ENCODE results near the gene TECR.

TECR gene

GRCh38 chr19:14553042-14553938 is 23.9 kb downstream of the TECR start:
- DNase-seq (ENCODE audit: low read depth in 1 of 2, low spot score in 1 of 2) = peak in 1 of 2 experiments; percentile 76
- in situ Hi-C loops (cut with HindIII; ENCODE audit: low pct_unique_long_range_greater_than_20kb, low sequenced_read_pairs) = no loop called here
- TF ChIP-seq JUND (IDR thresholded peaks at IDR 0.05; ENCODE audit: low read depth) = no peak

GRCh38 chr19:14553939-14554243 is 24.5 kb downstream of the TECR start:
- DNase-seq (ENCODE audit: low read depth in 1 of 2, low spot score in 1 of 2) = no peak
- in situ Hi-C loops (cut with HindIII; ENCODE audit: low pct_unique_long_range_greater_than_20kb, low sequenced_read_pairs) = no loop called here
- no peak for TF ChIP-seq JUND (IDR thresholded peaks at IDR 0.05; ENCODE audit: low read depth)

GRCh38 chr19:14554382-14554812 is 25.0 kb downstream of the TECR start:
- DNase-seq (ENCODE audit: low read depth in 1 of 2, low spot score in 1 of 2) = peak in 1 of 2 experiments; percentile 82
- in situ Hi-C loops (cut with HindIII; ENCODE audit: low pct_unique_long_range_greater_than_20kb, low sequenced_read_pairs) = no loop called here
- no peak for TF ChIP-seq JUND (IDR thresholded peaks at IDR 0.05; ENCODE audit: low read depth)

- TF ChIP-seq JUND (IDR thresholded peaks at IDR 0.05; ENCODE audit: low read depth) = no peak
- DNase-seq (ENCODE audit: low read depth in 1 of 2, low spot score in 1 of 2) = peak in 1 of 2 experiments; percentile 66
- in situ Hi-C loops (cut with HindIII; ENCODE audit: low pct_unique_long_range_greater_than_20kb, low sequenced_read_pairs) = no loop called here
Observed at GRCh38 chr19:14555918-14556661, 26.7 kb downstream of the TECR start.

GRCh38 chr19:14556662-14557188 is 27.3 kb downstream of the TECR start:
- peak in 1 of 2 experiments; percentile 78 for DNase-seq (ENCODE audit: low read depth in 1 of 2, low spot score in 1 of 2)
- in situ Hi-C loops (cut with HindIII; ENCODE audit: low pct_unique_long_range_greater_than_20kb, low sequenced_read_pairs) = no loop called here
- no peak for TF ChIP-seq JUND (IDR thresholded peaks at IDR 0.05; ENCODE audit: low read depth)

GRCh38 chr19:14558370-14559066 is 29.1 kb downstream of the TECR start:
- in situ Hi-C loops (cut with HindIII; ENCODE audit: low pct_unique_long_range_greater_than_20kb, low sequenced_read_pairs) = no loop called here
- DNase-seq (ENCODE audit: low read depth in 1 of 2, low spot score in 1 of 2) = no peak
- no peak for TF ChIP-seq JUND (IDR thresholded peaks at IDR 0.05; ENCODE audit: low read depth)

GRCh38 chr19:14559916-14560775 is 30.8 kb downstream of the TECR start:
- DNase-seq (ENCODE audit: low read depth in 1 of 2, low spot score in 1 of 2) = no peak
- no peak for TF ChIP-seq JUND (IDR thresholded peaks at IDR 0.05; ENCODE audit: low read depth)
- in situ Hi-C loops (cut with HindIII; ENCODE audit: low pct_unique_long_range_greater_than_20kb, low sequenced_read_pairs) = no loop called here

- TF ChIP-seq JUND (IDR thresholded peaks at IDR 0.05; ENCODE audit: low read depth) = no peak
- in situ Hi-C loops (cut with HindIII; ENCODE audit: low pct_unique_long_range_greater_than_20kb, low sequenced_read_pairs) = no loop called here
Observed at GRCh38 chr19:14560776-14561108, 31.3 kb downstream of the TECR start.

GRCh38 chr19:14561249-14561648 is 31.9 kb downstream of the TECR start:
- in situ Hi-C loops (cut with HindIII; ENCODE audit: low pct_unique_long_range_greater_than_20kb, low sequenced_read_pairs) = no loop called here
- no peak for TF ChIP-seq JUND (IDR thresholded peaks at IDR 0.05; ENCODE audit: low read depth)
- no peak for DNase-seq (ENCODE audit: low read depth in 1 of 2, low spot score in 1 of 2)

More at GRCh38 chr19:14560776-14561108, 31.3 kb downstream of the TECR start:
- DNase-seq (ENCODE audit: low read depth in 1 of 2, low spot score in 1 of 2) = no peak

GRCh38 chr19:14561847-14562351 is 32.5 kb downstream of the TECR start:
- TF ChIP-seq JUND (IDR thresholded peaks at IDR 0.05; ENCODE audit: low read depth) = no peak
- DNase-seq (ENCODE audit: low read depth in 1 of 2, low spot score in 1 of 2) = peak in 1 of 2 experiments; percentile 27
- in situ Hi-C loops (cut with HindIII; ENCODE audit: low pct_unique_long_range_greater_than_20kb, low sequenced_read_pairs) = no loop called here

- no peak for TF ChIP-seq JUND (IDR thresholded peaks at IDR 0.05; ENCODE audit: low read depth)
- DNase-seq (ENCODE audit: low read depth in 1 of 2, low spot score in 1 of 2) = no peak
- in situ Hi-C loops (cut with HindIII; ENCODE audit: low pct_unique_long_range_greater_than_20kb, low sequenced_read_pairs) = no loop called here
Observed at GRCh38 chr19:14562660-14563589, 33.5 kb downstream of the TECR start.

Data from T47D (cell line).